ENCODE measurements around the gene EXT2.

Gene EXT2

GRCh38 chr11:44258839-44259420 is 163.5 kb downstream of the EXT2 start:
- no peak overlapping the region for H3K9ac ChIP-seq (ENCODE audit: low read length)
- H3K4me1 ChIP-seq (ENCODE audit: control insufficient read depth, insufficient read depth, low read length) = no peaks in the 10 kb centered on the region
- H3K36me3 ChIP-seq (ENCODE audit: control insufficient read depth, insufficient read depth, low read length) = no peaks in the 10 kb centered on the region
- H3K27me3 ChIP-seq (ENCODE audit: control insufficient read depth, insufficient read depth, low read length) = peaks cover 5% of the 10 kb centered on the region
- no peak overlapping the region for H3K4me3 ChIP-seq (ENCODE audit: low read length)
- no peaks in the 10 kb centered on the region for H3K9me3 ChIP-seq (ENCODE audit: control insufficient read depth, low read length)

- Histone ChIP-seq H3K36me3 (ENCODE audit: control insufficient read depth, insufficient read depth, low read length) (no peaks in the 10 kb centered on the region), H3K9ac (ENCODE audit: low read length) (no peak overlapping the region), H3K4me3 (ENCODE audit: low read length) (no peak overlapping the region), H3K4me1 (ENCODE audit: control insufficient read depth, insufficient read depth, low read length) (no peaks in the 10 kb centered on the region), H3K27me3 (ENCODE audit: control insufficient read depth, insufficient read depth, low read length) (peaks cover 5% of the 10 kb centered on the region), H3K9me3 (ENCODE audit: control insufficient read depth, low read length) (no peaks in the 10 kb centered on the region)
These were observed 164.6 kb downstream of the EXT2 start for GRCh38 chr11:44260081-44260480.

- Histone ChIP-seq H3K4me1 (ENCODE audit: control insufficient read depth, insufficient read depth, low read length) (no peaks in the 10 kb centered on the region), H3K27me3 (ENCODE audit: control insufficient read depth, insufficient read depth, low read length) (peaks cover 5% of the 10 kb centered on the region), H3K9ac (ENCODE audit: low read length) (no peak overlapping the region), H3K9me3 (ENCODE audit: control insufficient read depth, low read length) (no peaks in the 10 kb centered on the region), H3K36me3 (ENCODE audit: control insufficient read depth, insufficient read depth, low read length) (no peaks in the 10 kb centered on the region), H3K4me3 (ENCODE audit: low read length) (no peak overlapping the region)
These were observed 166.5 kb downstream of the EXT2 start for GRCh38 chr11:44261800-44262591.

GRCh38 chr11:44263738-44264437 is 168.4 kb downstream of the EXT2 start:
- Histone ChIP-seq H3K4me1 (ENCODE audit: control insufficient read depth, insufficient read depth, low read length) (no peaks in the 10 kb centered on the region), H3K27me3 (ENCODE audit: control insufficient read depth, insufficient read depth, low read length) (peaks cover 5% of the 10 kb centered on the region), H3K9ac (ENCODE audit: low read length) (no peak overlapping the region), H3K36me3 (ENCODE audit: control insufficient read depth, insufficient read depth, low read length) (no peaks in the 10 kb centered on the region), H3K9me3 (ENCODE audit: control insufficient read depth, low read length) (no peaks in the 10 kb centered on the region), H3K4me3 (ENCODE audit: low read length) (no peak overlapping the region)

- Histone ChIP-seq H3K9ac (ENCODE audit: low read length) (no peak overlapping the region), H3K9me3 (ENCODE audit: control insufficient read depth, low read length) (no peaks in the 10 kb centered on the region), H3K4me1 (ENCODE audit: control insufficient read depth, insufficient read depth, low read length) (no peaks in the 10 kb centered on the region), H3K4me3 (ENCODE audit: low read length) (no peak overlapping the region), H3K27me3 (ENCODE audit: control insufficient read depth, insufficient read depth, low read length) (peaks cover 5% of the 10 kb centered on the region), H3K36me3 (ENCODE audit: control insufficient read depth, insufficient read depth, low read length) (no peaks in the 10 kb centered on the region)
These were observed 168.9 kb downstream of the EXT2 start for GRCh38 chr11:44264438-44264749.

- H3K27me3 ChIP-seq (ENCODE audit: control insufficient read depth, insufficient read depth, low read length) = peaks cover 5% of the 10 kb centered on the region
- H3K4me1 ChIP-seq (ENCODE audit: control insufficient read depth, insufficient read depth, low read length) = no peaks in the 10 kb centered on the region
- no peak overlapping the region for H3K4me3 ChIP-seq (ENCODE audit: low read length)
- no peaks in the 10 kb centered on the region for H3K9me3 ChIP-seq (ENCODE audit: control insufficient read depth, low read length)
- no peaks in the 10 kb centered on the region for H3K36me3 ChIP-seq (ENCODE audit: control insufficient read depth, insufficient read depth, low read length)
- H3K9ac ChIP-seq (ENCODE audit: low read length) = no peak overlapping the region
These were observed 169.3 kb downstream of the EXT2 start for GRCh38 chr11:44264761-44265160.

GRCh38 chr11:44266056-44266780 is 170.7 kb downstream of the EXT2 start:
- Histone ChIP-seq H3K9ac (ENCODE audit: low read length) (no peak overlapping the region), H3K27me3 (ENCODE audit: control insufficient read depth, insufficient read depth, low read length) (peaks cover 5% of the 10 kb centered on the region), H3K36me3 (ENCODE audit: control insufficient read depth, insufficient read depth, low read length) (no peaks in the 10 kb centered on the region), H3K4me3 (ENCODE audit: low read length) (no peak overlapping the region), H3K4me1 (ENCODE audit: control insufficient read depth, insufficient read depth, low read length) (no peaks in the 10 kb centered on the region), H3K9me3 (ENCODE audit: control insufficient read depth, low read length) (no peaks in the 10 kb centered on the region)

- no peaks in the 10 kb centered on the region for H3K36me3 ChIP-seq (ENCODE audit: control insufficient read depth, insufficient read depth, low read length)
- no peaks in the 10 kb centered on the region for H3K4me1 ChIP-seq (ENCODE audit: control insufficient read depth, insufficient read depth, low read length)
- H3K4me3 ChIP-seq (ENCODE audit: low read length) = no peak overlapping the region
- peaks cover 2% of the 10 kb centered on the region for H3K27me3 ChIP-seq (ENCODE audit: control insufficient read depth, insufficient read depth, low read length)
- H3K9ac ChIP-seq (ENCODE audit: low read length) = no peak overlapping the region
- no peaks in the 10 kb centered on the region for H3K9me3 ChIP-seq (ENCODE audit: control insufficient read depth, low read length)
These were observed 171.7 kb downstream of the EXT2 start for GRCh38 chr11:44267006-44267749.

- H3K36me3 ChIP-seq (ENCODE audit: control insufficient read depth, insufficient read depth, low read length) = no peaks in the 10 kb centered on the region
- H3K4me3 ChIP-seq (ENCODE audit: low read length) = no peak overlapping the region
- H3K9ac ChIP-seq (ENCODE audit: low read length) = no peak overlapping the region
- no peaks in the 10 kb centered on the region for H3K4me1 ChIP-seq (ENCODE audit: control insufficient read depth, insufficient read depth, low read length)
- H3K9me3 ChIP-seq (ENCODE audit: control insufficient read depth, low read length) = no peaks in the 10 kb centered on the region
- H3K27me3 ChIP-seq (ENCODE audit: control insufficient read depth, insufficient read depth, low read length) = peaks cover under 1% of the 10 kb centered on the region
These were observed 172.5 kb downstream of the EXT2 start for GRCh38 chr11:44267750-44268613.

GRCh38 chr11:44268614-44269080 is 173.2 kb downstream of the EXT2 start:
- no peaks in the 10 kb centered on the region for H3K27me3 ChIP-seq (ENCODE audit: control insufficient read depth, insufficient read depth, low read length)
- H3K4me3 ChIP-seq (ENCODE audit: low read length) = no peak overlapping the region
- no peaks in the 10 kb centered on the region for H3K9me3 ChIP-seq (ENCODE audit: control insufficient read depth, low read length)
- H3K4me1 ChIP-seq (ENCODE audit: control insufficient read depth, insufficient read depth, low read length) = no peaks in the 10 kb centered on the region
- H3K9ac ChIP-seq (ENCODE audit: low read length) = no peak overlapping the region
- H3K36me3 ChIP-seq (ENCODE audit: control insufficient read depth, insufficient read depth, low read length) = no peaks in the 10 kb centered on the region

All from mucosa of stomach (tissue), 1 donor.